Measurements from ENCODE around the gene CEACAM7.

DNA sequence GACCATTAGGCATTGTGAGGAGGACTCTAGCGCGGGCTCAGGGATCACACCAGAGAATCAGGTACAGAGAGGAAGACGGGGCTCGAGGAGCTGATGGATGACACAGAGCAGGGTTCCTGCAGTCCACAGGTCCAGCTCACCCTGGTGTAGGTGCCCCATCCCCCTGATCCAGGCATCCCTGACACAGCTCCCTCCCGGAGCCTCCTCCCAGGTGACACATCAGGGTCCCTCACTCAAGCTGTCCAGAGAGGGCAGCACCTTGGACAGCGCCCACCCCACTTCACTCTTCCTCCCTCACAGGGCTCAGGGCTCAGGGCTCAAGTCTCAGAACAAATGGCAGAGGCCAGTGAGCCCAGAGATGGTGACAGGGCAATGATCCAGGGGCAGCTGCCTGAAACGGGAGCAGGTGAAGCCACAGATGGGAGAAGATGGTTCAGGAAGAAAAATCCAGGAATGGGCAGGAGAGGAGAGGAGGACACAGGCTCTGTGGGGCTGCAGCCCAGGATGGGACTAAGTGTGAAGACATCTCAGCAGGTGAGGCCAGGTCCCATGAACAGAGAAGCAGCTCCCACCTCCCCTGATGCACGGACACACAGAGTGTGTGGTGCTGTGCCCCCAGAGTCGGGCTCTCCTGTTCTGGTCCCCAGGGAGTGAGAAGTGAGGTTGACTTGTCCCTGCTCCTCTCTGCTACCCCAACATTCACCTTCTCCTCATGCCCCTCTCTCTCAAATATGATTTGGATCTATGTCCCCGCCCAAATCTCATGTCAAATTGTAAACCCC is 17.5 kb upstream of the CEACAM7 start:
- TF ChIP-seq, protein P1, sequence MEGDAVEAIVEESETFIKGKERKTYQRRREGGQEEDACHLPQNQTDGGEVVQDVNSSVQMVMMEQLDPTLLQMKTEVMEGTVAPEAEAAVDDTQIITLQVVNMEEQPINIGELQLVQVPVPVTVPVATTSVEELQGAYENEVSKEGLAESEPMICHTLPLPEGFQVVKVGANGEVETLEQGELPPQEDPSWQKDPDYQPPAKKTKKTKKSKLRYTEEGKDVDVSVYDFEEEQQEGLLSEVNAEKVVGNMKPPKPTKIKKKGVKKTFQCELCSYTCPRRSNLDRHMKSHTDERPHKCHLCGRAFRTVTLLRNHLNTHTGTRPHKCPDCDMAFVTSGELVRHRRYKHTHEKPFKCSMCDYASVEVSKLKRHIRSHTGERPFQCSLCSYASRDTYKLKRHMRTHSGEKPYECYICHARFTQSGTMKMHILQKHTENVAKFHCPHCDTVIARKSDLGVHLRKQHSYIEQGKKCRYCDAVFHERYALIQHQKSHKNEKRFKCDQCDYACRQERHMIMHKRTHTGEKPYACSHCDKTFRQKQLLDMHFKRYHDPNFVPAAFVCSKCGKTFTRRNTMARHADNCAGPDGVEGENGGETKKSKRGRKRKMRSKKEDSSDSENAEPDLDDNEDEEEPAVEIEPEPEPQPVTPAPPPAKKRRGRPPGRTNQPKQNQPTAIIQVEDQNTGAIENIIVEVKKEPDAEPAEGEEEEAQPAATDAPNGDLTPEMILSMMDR (IDR thresholded peaks at IDR 0.05), result no peak
- no peak for TF ChIP-seq POLR2A (IDR thresholded peaks at IDR 0.05)
